Kidney (tissue), 14 donors: ENCODE data around the gene IPP. TPM values are rescaled to one million over a fixed set of nuclear protein-coding genes. Genes with fewer than 3 reads are reported as not detected.
"Not testable (repeated sequence)": the region's sequence is repeated elsewhere in the genome, so short reads cannot be mapped to it uniquely, and the experiment has no call there.

Source experiments
- DNase-seq, 5 donors: peaks; one replicate each; pipeline ENCODE4 v3.0.0-alpha.2; 2013 to 2020
- FAIRE-seq: peaks from 2 replicates; lab custom pipeline; 2012; peaks lifted over from hg19 to GRCh38; lab: Jason Lieb, UNC
- H3K27ac ChIP-seq, 2 donors: one replicate each; pipeline ENCODE4 v1.7.0; 2013; ENCODE audit warnings: low read depth in 2 of 2, low read length in 2 of 2, inconsistent platforms in 1 of 2
- H3K27me3 ChIP-seq: one replicate; pipeline ENCODE4 v1.7.1; 2013; ENCODE audit warnings: low read length, inconsistent platforms; ENCODE audit not compliant: control insufficient read depth, insufficient read depth
- H3K36me3 ChIP-seq, 3 donors: one replicate each; pipeline versions ENCODE4 v1.7.0 to v1.7.1; 2013; ENCODE audit warnings: low read length in 3 of 3, control low read depth in 1 of 3, inconsistent platforms in 1 of 3; ENCODE audit not compliant: insufficient read depth in 3 of 3, control insufficient read depth in 2 of 3
- H3K4me1 ChIP-seq, 3 donors: one replicate each; pipeline versions ENCODE4 v1.7.0 to v1.7.1; 2013; ENCODE audit warnings: low read length in 3 of 3, inconsistent platforms in 1 of 3, low read depth in 1 of 3; ENCODE audit not compliant: control insufficient read depth in 2 of 3, insufficient read depth in 2 of 3
- H3K4me3 ChIP-seq, 3 donors: one replicate each; pipeline versions ENCODE4 v1.7.0 to v1.8.1; 2013; ENCODE audit warnings: low read length in 3 of 3, control low read depth in 1 of 3, inconsistent platforms in 1 of 3
- H3K9ac ChIP-seq, 3 donors: one replicate each; pipeline versions ENCODE4 v1.7.0 to v1.7.1; 2013; ENCODE audit warnings: low read length in 3 of 3, control low read depth in 1 of 3, inconsistent platforms in 1 of 3
- H3K9me3 ChIP-seq, 3 donors: one replicate each; pipeline versions ENCODE4 v1.7.0 to v1.7.1; 2013; ENCODE audit warnings: low read length in 3 of 3, control low read depth in 1 of 3, inconsistent platforms in 1 of 3; ENCODE audit not compliant: control insufficient read depth in 2 of 3, insufficient read depth in 1 of 3
- intact Hi-C: fragments of 100-400 bp; cut with DNase I; formaldehyde crosslinking; loops from one replicate; pipeline ENCODE4 v1.11.1; 2022
- polyA plus RNA-seq: library from polyadenylated mRNA; stranded (reverse); fragments of 350-450 nt; fragmentation: Illumina TruSeq; extraction: RNeasy Lipid Tissue Mini Kit (QIAGEN cat#74804); gene quantifications from one replicate; pipeline ENCODE4 v1.2.3, GENCODE V29; 2014; ENCODE audit warnings: low read depth, low replicate concordance; ENCODE audit not compliant: insufficient read depth
- total RNA-seq: library from RNA; stranded (reverse); fragmentation: NEBNext Ultra II Directional; extraction: Animal tissue kit (Norgen Biotek cat#: 25700); gene quantifications from one replicate; pipeline ENCODE4 v1.2.1, GENCODE V29; 2021
- TF ChIP-seq, protein P1 (sequence below): IDR thresholded peaks from 3 replicates; pipeline ENCODE4 v1.5.1; 2012; ENCODE audit warnings: mild to moderate bottlenecking, moderate library complexity, borderline replicate concordance; ENCODE audit not compliant: insufficient read depth; ENCODE audit errors: extremely low read depth
- donor health status: control.
- donor health status: control.
- donor health status: control.
- donor health status: control.
- donor health status: control.
- donor health status: DM: yes; HTN: yes; CAD: no.
- donor health status: Normal renal cell carcinoma (clear cell type).

Gene IPP
- total and polyA plus RNA-seq, 2 donors from 2014 or later, result 6.3 to 20.0 TPM

DNA sequence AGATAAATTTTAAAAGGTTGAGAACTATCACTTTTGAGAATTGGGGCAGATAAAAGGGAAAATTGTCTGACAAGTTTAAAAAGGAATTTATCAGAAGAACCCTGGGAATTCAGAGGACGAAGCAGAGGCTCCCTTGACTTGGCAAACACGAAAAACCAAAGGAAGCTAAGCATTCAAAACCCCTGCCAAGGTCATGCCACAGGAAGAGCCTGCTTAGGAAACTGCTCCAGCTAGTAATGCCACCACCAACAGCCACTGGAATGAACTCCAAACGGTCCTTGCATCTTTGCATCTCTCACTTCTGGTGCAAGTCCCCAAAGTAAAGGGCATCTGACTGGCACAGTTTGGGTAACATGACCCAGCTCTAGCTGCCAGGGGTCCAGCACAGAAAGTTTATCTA is 71.3 kb downstream of the IPP start:
- H3K4me1 ChIP-seq, result peaks cover 0 to 21% (median 12%) of the 10 kb centered on the region in 3 donors
- H3K36me3 ChIP-seq, result no peaks in the 10 kb centered on the region
- FAIRE-seq, result no peak
- TF ChIP-seq, protein P1, sequence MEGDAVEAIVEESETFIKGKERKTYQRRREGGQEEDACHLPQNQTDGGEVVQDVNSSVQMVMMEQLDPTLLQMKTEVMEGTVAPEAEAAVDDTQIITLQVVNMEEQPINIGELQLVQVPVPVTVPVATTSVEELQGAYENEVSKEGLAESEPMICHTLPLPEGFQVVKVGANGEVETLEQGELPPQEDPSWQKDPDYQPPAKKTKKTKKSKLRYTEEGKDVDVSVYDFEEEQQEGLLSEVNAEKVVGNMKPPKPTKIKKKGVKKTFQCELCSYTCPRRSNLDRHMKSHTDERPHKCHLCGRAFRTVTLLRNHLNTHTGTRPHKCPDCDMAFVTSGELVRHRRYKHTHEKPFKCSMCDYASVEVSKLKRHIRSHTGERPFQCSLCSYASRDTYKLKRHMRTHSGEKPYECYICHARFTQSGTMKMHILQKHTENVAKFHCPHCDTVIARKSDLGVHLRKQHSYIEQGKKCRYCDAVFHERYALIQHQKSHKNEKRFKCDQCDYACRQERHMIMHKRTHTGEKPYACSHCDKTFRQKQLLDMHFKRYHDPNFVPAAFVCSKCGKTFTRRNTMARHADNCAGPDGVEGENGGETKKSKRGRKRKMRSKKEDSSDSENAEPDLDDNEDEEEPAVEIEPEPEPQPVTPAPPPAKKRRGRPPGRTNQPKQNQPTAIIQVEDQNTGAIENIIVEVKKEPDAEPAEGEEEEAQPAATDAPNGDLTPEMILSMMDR, result no peak
- H3K4me3 ChIP-seq, result peak overlapping the region in 1 of 3 donors; percentile 8
- no peaks in the 10 kb centered on the region for H3K27me3 ChIP-seq
- no peak overlapping the region for H3K9ac ChIP-seq
- H3K27ac ChIP-seq, result no peak overlapping the region
- intact Hi-C loops, result no loop called here
- no peaks in the 10 kb centered on the region for H3K9me3 ChIP-seq
- no peak for DNase-seq

DNA sequence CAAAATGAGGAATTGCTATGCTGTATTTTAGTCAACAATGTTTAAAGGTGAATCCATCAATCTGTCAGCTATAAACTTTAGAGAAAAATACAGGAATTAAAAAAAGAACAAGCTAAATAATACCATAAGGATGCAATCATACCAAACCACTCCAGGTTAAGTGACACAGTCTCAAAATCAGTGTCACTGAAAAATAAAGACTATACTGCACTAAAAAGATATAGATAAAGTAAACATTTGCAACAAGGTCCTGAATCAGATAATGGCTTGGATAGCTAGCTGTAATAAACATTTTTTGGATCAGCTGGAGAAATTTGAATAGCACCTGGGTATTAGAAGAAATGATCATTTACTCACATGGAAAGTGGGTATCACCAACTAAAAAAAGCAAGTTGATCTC is 72.0 kb downstream of the IPP start:
- Histone ChIP-seq H3K4me1 (peaks cover 0 to 21% (median 12%) of the 10 kb centered on the region in 3 donors), H3K27me3 (no peaks in the 10 kb centered on the region), H3K36me3 (no peaks in the 10 kb centered on the region), H3K9me3 (no peaks in the 10 kb centered on the region), H3K4me3 (no peak overlapping the region), H3K9ac (no peak overlapping the region), H3K27ac (no peak overlapping the region)
- no peak for FAIRE-seq
- intact Hi-C loops, result no loop called here
- DNase-seq, result no peak
- TF ChIP-seq, protein P1, result no peak

DNA sequence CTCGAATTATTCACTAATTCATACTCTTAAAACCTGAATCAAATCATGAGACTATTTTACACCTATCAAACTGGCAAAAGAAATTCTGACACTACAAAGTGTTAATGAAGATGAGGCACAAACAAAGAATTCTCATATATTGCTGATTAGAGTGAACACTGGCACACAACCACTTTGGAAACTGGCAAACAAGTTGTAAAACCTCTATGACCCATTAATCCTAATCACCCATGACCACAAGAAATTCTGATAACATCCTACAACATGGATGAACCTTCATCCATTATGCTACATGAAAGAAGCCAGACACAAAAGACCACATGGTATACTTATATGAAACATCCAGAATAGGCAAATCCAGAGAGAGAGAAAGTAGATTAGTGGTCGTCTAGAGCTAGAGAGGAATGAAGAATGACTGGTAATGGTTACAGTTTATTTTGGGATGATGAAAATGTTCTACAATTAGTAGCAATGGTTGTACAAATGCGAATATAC is 72.7 kb downstream of the IPP start:
- TF ChIP-seq, protein P1, result no peak
- Histone ChIP-seq H3K36me3 (no peaks in the 10 kb centered on the region), H3K4me3 (no peak overlapping the region), H3K4me1 (peaks cover 0 to 21% (median 12%) of the 10 kb centered on the region in 3 donors), H3K9me3 (no peaks in the 10 kb centered on the region), H3K27ac (no peak overlapping the region), H3K9ac (no peak overlapping the region), H3K27me3 (no peaks in the 10 kb centered on the region)
- FAIRE-seq (no peak), DNase-seq (no peak)
- intact Hi-C loops, result no loop called here

DNA sequence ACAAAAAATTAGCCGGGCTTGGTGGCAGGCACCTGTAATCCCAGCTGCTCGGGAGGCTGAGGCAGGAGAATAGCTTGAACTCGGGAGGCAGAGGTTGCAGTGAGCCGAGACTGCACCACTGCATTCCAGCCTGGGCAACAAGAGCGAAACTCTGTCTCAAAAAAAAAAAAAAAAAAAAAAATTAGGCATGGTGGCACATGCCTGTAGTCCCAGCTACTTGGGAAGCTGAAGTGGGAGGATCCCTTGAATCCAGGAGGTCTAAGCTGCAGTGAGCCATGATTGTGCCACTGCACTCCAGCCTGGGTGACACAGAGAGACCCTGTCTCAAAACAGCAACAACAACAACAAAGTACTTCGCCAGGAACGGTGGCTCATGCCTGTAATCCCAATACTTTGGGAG is 73.9 kb downstream of the IPP start:
- H3K4me3 ChIP-seq, H3K27ac ChIP-seq, H3K9ac ChIP-seq, H3K27me3 ChIP-seq, H3K36me3 ChIP-seq, intact Hi-C loops, FAIRE-seq, H3K9me3 ChIP-seq, DNase-seq: not testable (repeated sequence)
- peaks cover 0 to 21% (median 10%) of the 10 kb centered on the region in 3 donors for H3K4me1 ChIP-seq
